ENCODE measurements around the gene UMAD1.

The UMAD1 gene

GRCh38 chr7:7902845-7903244 is 262.3 kb downstream of the UMAD1 start:
- TF ChIP-seq PPARA (CRISPR knock-in tag; IDR thresholded peaks at IDR 0.05; ENCODE audit: borderline replicate concordance), result no peak
- no peak for TF ChIP-seq SNAI2 (CRISPR knock-in tag; IDR thresholded peaks at IDR 0.05)
- no peak for TF ChIP-seq ARNTL (CRISPR knock-in tag; IDR thresholded peaks at IDR 0.05; ENCODE audit: borderline replicate concordance, low read depth)
- TF ChIP-seq CREB5 (CRISPR knock-in tag; IDR thresholded peaks at IDR 0.05; ENCODE audit: low read depth), result no peak
- TF ChIP-seq ZNF8 (CRISPR knock-in tag; IDR thresholded peaks at IDR 0.05), result no peak
- TF ChIP-seq ESRRG (CRISPR knock-in tag; IDR thresholded peaks at IDR 0.05), result no peak
- TF ChIP-seq POU6F1 (CRISPR knock-in tag; IDR thresholded peaks at IDR 0.05; ENCODE audit: borderline replicate concordance, low read depth), result no peak
- no peak for TF ChIP-seq CSRNP3 (CRISPR knock-in tag; IDR thresholded peaks at IDR 0.05)
- TF ChIP-seq OSR1 (CRISPR knock-in tag; IDR thresholded peaks at IDR 0.05), result no peak
- TF ChIP-seq TSHZ2 (CRISPR knock-in tag; IDR thresholded peaks at IDR 0.05), result no peak
- TF ChIP-seq PATZ1 (CRISPR knock-in tag; IDR thresholded peaks at IDR 0.05; ENCODE audit: borderline replicate concordance), result no peak
- TF ChIP-seq BACH2 (CRISPR knock-in tag; IDR thresholded peaks at IDR 0.05; ENCODE audit: borderline replicate concordance), result no peak
- TF ChIP-seq ZNF565 (CRISPR knock-in tag; conservative IDR thresholded peaks at IDR 0.05; ENCODE audit: low read depth), result no peak
- no peak for TF ChIP-seq TOX (CRISPR knock-in tag; IDR thresholded peaks at IDR 0.05; ENCODE audit: borderline replicate concordance)
- no peak for TF ChIP-seq RARB (CRISPR knock-in tag; IDR thresholded peaks at IDR 0.05)
- TF ChIP-seq CSDC2 (CRISPR knock-in tag; IDR thresholded peaks at IDR 0.05), result no peak
- no peak for ATAC-seq

GRCh38 chr7:7907306-7907705 is 266.8 kb downstream of the UMAD1 start:
- no peak for ATAC-seq
- TF ChIP-seq CSDC2 (CRISPR knock-in tag; IDR thresholded peaks at IDR 0.05), result no peak
- TF ChIP-seq PPARA (CRISPR knock-in tag; IDR thresholded peaks at IDR 0.05; ENCODE audit: borderline replicate concordance), result no peak

GRCh38 chr7:7908622-7909145 is 268.1 kb downstream of the UMAD1 start:
- no peak for ATAC-seq
- no peak for TF ChIP-seq ZNF70 (CRISPR knock-in tag; IDR thresholded peaks at IDR 0.05)
- TF ChIP-seq PPARA (CRISPR knock-in tag; IDR thresholded peaks at IDR 0.05; ENCODE audit: borderline replicate concordance), result no peak
- no peak for TF ChIP-seq ZNF8 (CRISPR knock-in tag; IDR thresholded peaks at IDR 0.05)
- TF ChIP-seq PATZ1 (CRISPR knock-in tag; IDR thresholded peaks at IDR 0.05; ENCODE audit: borderline replicate concordance), result no peak
- TF ChIP-seq TOX (CRISPR knock-in tag; IDR thresholded peaks at IDR 0.05; ENCODE audit: borderline replicate concordance), result no peak
- no peak for TF ChIP-seq ISL1 (CRISPR knock-in tag; IDR thresholded peaks at IDR 0.05)
- TF ChIP-seq GLIS3 (CRISPR knock-in tag; IDR thresholded peaks at IDR 0.05), result no peak
- no peak for TF ChIP-seq RARB (CRISPR knock-in tag; IDR thresholded peaks at IDR 0.05)
- TF ChIP-seq BACH2 (CRISPR knock-in tag; IDR thresholded peaks at IDR 0.05; ENCODE audit: borderline replicate concordance), result no peak
- no peak for TF ChIP-seq SNAI2 (CRISPR knock-in tag; IDR thresholded peaks at IDR 0.05)
- no peak for TF ChIP-seq ZC3H10 (CRISPR knock-in tag; IDR thresholded peaks at IDR 0.05)
- TF ChIP-seq ZFP30 (CRISPR knock-in tag; IDR thresholded peaks at IDR 0.05), result no peak
- no peak for TF ChIP-seq ZNF565 (CRISPR knock-in tag; conservative IDR thresholded peaks at IDR 0.05; ENCODE audit: low read depth)
- TF ChIP-seq ZFP3 (CRISPR knock-in tag; IDR thresholded peaks at IDR 0.05), result no peak
- TF ChIP-seq TSHZ2 (CRISPR knock-in tag; IDR thresholded peaks at IDR 0.05), result no peak
- no peak for TF ChIP-seq CSDC2 (CRISPR knock-in tag; IDR thresholded peaks at IDR 0.05)
- TF ChIP-seq TCF4 (CRISPR knock-in tag; IDR thresholded peaks at IDR 0.05; ENCODE audit: borderline replicate concordance), result no peak
- no peak for TF ChIP-seq ESRRG (CRISPR knock-in tag; IDR thresholded peaks at IDR 0.05)
- TF ChIP-seq ARNTL (CRISPR knock-in tag; IDR thresholded peaks at IDR 0.05; ENCODE audit: borderline replicate concordance, low read depth), result no peak

Measured in SK-N-SH treated with all-trans-retinoic acid at 6 μM for 48 hours (cell line).